GM03348 (cell line): ENCODE measurements around the gene PKN1.
"Not testable (repeated sequence)": the region's sequence is repeated elsewhere in the genome, so short reads cannot be mapped to it uniquely, and the experiment has no call there.

Source experiments
- DNase-seq: peaks from one replicate; pipeline ENCODE4 v3.0.0; 2012; ENCODE audit warnings: low spot score

PKN1 gene

DNA sequence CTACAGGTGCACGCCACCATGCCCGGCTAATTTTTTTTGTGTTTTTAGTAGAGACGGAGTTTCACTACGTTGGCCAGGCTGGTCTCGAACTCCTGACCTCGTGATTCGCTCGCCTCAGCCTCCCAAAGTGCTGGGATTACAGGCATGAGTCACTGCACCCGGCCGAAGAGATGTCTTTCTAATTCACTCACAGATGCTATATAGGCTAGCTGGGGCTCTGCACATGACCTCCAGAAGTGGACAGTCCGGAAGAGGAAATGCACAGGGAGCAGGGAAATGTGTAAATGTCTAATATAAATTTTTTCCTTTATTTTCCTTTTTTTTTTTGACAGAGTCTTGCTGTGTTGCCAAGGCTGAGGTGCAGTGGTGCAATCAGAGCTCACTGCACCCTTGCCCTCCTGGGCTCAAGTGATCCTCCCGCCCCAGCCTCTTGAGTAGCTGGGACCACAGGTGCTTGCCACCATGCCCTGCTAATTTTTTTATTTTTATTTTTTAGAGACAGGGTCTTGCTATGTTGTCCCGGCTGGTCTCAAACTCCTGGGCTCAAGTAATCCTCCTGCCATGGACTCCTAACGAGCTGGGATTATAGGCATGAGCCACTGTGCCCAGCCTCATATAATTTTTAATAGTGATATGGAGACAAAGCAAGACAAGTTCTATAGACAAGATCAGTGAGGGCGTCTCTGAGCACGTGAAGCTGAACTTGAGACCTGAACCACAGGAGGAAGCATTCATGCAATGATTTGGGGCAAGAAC is 54.4 kb downstream of the PKN1 start:
- DNase-seq = no peak

DNA sequence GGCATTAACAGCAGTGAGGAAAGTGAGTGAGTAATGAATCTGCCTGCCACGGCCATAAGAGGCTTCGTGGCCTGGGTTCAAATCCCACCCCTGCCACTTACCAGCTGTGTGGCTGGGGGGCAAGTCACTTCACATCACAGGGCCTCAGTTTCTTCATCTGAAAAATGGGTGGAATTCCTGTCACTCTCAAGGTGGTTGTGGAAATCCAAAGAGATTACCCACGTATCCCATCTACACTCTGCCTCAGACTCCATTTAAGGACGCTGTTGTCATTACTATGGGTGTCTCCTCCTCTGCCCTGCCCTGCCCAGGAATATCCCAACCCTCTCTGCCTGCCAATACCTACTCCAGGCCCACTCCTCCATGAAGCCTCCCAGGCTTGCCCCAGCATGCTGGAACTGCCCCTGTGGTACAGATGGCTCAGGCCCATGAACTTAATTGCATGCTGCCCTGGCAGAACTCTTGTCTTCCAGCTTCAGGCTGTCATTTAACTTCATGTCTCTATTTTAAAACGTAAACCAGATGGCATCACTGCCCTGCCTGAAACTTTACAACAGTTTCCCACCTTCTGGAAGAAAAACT is 59.7 kb downstream of the PKN1 start:
- no peak for DNase-seq

DNA sequence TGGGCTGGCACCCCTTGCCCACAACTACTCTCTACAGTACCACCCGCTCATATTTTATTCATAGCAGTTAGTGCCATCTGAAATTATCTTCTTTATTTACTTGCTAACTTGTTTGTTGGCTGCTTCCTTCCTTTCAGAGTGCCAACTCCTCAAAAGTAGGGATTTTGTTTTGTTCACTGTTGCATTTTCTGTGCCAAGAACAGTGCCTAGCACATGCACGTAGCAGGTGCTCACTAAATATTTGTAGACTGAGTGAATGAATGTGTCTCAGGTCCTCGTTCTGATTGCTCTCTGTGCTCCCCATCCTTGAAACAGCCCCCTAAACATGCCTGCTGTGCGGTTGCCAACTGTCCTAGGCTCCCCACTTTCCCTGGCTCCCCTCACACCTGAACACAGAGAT is 61.3 kb downstream of the PKN1 start:
- no peak for DNase-seq

DNA sequence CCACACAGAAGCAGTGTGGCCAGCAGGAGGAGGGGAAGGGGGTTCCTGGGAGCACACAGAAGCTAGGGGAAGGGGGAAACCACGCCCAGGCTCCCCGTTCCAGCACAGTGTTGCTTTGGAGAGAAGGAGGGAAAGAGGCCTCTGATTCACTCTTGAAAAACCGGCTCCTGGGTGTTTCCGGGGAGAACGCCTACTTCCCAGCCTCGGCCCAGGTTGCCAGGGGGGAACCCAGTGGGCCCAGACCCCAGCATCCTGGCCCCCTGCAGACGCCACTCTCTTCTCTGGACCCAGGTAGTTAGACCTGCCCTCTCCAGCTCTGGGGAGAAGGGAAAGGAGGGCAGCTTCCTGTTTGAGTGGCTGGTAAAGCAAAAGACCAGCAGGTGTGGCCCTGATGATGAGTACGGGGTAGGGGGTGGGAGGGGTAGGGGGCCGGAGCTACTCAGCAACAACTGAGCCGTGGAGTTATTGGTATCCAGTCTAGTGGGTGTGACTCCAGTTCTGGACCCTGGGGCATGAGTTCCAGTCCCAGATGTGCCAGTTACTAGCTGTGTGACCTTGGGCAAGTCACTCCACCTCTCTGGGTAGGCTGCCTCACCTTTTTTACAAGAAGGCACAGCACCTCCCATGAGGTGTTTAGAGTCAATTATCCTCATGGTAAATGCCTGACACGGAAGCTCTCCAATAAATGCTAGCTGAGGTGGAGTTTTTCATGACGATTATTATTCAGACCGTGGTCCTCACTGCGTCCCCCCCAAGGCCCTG is 62.0 kb downstream of the PKN1 start:
- peak; percentile 46 for DNase-seq

- DNase-seq = peak; percentile 39
These were observed 62.5 kb downstream of the PKN1 start for GRCh38 chr19:14495672-14496028.

DNA sequence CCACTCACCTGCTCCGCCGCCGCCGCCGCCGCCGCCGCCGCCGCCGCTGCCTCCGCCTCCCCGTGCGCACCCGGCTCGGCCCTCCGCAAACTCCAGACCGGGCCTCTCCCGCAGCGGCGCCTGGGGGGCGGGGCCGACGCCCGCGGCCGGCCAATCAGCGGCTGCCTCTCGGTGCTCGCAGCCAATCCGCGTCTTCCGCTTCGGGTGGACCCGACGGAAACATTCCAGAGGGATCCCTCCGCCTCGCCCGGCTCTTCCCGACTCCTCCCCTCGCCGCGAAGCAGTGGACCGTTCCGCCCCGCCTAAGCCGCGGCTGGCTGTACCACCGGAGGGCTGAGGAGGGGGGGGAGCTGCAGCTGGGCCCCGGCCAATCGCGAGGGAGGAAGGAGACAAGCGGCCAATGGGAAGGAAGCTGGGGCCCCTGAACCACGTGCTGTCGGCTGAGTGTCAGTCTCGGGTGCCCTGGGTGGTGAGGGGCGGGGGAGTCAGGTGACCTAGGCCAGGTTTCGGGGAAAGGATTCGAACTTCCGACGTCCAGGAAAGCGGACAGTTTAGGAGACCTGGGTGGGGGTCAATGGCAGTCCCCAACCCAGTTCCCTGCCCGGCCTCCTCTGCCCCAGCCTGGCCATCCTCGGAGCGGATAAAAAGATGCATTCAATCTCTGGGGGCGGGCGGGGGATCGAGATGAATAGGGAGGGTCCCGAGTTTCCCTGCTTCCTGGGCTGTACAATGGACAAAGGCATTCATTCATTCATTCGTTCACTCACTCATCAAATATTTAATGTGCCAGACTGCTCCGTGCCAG is 63.1 kb downstream of the PKN1 start, which contains the start of gene GIPC1:
GIPC1 (minus strand) TSS at position 99 of the 805 bp plus-strand sequence. CDS start 13,151 bp downstream, outside the sequence.
- DNase-seq = peak; percentile 100

GRCh38 chr19:14496834-14497227 is 63.7 kb downstream of the PKN1 start:
- no peak for DNase-seq

DNA sequence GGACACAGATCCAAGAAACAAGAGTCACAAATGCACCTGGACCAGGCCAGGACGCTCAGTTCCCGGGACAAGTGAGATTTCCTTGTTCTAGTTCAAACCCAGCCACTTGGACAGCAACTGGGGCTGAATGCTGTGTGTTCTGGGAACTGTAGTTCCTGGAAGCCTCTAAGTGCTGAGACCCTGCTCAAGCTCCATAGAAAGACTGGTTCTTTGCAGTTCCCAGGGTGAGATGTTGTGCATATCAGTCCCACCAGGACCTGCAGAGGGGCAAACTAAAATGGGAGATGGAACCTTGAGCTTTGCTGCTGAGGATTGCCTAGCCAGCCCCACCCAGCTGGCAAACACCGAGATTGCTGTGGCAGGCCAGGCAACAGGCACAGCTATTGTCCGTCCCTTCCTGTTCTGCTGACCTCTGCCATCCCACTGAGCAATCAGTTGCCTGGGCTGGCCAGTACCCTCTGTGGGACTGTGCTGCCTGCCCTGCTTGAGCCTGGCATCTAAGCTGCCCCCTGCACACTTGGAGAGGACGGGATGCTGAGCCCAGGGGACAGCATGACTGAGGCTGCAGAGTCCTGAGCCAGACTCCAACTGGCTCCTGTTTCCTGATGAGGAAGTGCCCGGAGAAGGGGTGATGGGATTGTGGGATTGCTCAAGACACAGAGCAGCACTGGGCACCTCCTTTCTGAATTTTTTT is 64.3 kb downstream of the PKN1 start:
- DNase-seq = peak; percentile 48

DNA sequence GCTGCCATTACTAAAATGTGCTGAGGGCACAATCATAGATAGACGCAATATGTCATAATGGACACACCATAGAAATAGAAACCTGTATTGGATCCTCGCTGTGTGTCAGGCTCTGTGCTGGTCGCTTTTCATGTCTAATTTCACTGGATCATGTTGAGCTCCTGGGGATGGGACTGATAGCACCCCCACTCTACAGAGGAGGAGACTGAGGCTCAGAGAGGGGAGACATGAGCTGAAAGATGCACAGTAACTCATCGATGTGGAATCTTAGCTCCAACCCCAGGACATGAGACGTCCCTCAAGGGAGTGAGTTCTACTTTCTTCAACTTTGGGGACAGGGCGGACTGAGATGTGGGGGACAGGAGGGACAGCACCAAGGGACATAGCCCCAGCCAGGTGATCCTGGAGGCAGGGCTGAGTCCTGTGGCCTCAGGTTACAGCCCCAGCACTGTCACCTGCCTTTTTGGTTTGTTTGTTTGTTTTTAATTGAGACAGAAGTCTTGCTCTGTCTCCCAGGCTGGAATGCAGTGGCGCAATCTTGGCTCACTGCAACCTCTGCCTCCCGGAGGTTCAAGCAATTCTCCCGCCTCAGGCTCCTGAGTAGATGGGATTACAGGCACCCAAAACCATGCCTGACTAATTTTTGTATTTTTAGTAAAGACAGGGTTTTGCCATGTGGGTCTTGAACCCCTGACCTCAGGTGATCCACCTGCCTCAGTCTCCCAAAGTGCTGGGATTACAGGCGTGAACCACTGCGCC is 69.4 kb downstream of the PKN1 start:
- DNase-seq = no peak

DNA sequence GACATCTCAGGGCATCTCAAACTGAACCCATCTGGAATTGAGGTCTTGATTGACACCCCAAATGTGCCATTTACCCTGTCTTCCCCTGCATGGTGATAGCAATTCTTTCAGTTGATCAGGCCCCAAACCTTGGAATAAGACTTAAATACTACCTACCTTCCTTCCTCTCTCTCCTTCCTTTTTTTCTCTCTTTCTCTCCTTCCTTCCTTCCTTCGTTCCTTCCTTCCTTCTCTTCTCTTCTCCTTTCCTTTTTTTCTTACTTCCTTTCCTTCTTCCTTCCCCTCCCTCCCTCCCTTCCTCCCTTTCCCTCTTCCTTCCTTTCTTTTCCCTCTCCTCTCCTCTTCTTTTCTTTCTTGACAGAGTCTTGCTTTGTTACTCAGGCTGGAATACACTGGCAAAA is 70.2 kb downstream of the PKN1 start:
- DNase-seq = no peak

DNA sequence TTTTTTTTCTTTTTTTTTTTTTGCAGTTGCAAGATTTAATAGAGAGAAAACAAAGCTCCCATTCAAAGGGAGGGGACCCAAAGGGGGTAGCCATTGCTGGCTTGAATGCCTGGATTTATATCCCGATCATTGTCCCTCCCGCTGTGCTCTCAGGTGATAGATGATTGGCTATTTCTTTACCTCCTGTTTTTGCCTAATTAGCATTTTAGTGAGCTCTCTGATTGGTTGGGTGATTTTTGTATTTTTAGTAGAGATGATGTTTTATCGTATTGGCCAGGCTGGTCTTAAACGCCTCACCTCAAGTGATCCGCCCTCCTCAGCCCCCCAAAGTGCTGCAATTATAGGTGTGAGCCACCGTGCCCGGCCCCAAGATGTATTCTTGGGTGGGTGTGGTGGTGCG is 71.5 kb downstream of the PKN1 start:
- not testable (repeated sequence) for DNase-seq

- peak; percentile 58 for DNase-seq
These were observed 72.6 kb downstream of the PKN1 start for GRCh38 chr19:14505488-14506239.

DNA sequence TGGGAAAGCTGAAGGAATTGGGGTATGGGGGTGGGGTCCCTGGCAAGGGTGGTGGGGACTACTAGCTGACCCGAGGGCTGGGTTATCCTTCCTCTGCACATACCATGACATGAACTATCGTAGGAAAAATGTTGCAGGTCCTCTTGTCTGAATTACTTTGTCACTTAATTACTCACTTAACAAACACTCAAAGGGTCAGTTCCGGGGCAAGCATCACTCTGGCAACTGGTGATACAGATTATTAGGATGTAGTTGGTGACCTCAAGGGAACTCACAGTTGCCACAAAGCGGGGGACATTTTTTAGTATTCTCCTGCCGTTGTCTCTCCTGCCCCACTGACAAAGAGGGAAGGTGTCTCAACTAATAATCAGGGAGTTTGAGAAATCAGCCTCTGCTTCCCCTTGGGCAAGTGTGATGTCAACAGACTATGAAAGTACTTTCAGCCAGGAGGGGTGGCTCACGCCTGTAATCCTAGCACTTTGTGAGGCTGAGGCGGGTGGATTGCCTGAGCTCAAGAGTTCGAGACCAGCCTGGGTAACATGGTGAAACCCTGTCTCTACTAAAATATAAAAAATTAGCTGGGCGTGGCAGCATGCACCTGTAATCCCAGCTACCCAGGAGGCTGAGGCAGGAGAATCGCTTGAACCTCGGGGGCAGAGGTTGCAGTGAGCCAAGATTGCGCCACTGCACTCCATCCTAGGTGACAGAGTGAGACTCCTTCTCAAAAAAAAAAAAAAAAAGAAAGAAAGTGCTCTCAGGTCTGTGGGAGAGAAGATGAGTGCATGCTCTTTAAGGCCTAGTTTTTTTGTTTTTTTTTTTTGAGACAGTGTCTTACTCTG is 74.8 kb downstream of the PKN1 start:
- peak; percentile 8 for DNase-seq

- DNase-seq = no peak
These were observed 77.5 kb downstream of the PKN1 start for GRCh38 chr19:14510311-14511228.

GRCh38 chr19:14511229-14511593 is 78.1 kb downstream of the PKN1 start:
- DNase-seq = no peak

DNA sequence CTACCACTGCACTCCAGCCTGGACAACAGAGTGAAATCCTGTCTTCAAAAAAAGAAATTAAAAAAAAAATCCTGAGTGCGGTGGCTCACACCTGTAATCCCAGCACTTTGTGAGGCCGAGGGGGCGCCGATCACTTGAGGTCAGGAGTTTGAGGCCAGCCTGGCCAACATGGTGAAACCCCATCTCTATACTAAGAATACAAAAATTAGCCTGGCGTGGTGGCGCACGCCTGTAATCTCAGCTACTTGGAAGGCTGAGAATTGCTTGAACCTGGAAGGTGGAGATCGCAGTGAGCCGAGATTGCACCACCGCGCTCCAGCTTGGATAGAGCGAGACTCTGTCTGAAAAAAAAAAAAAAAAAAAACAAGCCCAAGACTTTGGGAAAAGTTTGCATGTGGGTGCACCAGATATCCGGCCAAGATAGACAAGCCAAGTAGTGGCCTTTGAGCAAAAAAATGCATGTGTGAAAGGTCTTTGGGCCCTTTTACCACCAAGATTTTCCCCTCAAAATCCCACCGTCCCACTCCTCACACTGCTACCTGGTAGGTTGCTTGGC is 79.4 kb downstream of the PKN1 start:
- no peak for DNase-seq

DNA sequence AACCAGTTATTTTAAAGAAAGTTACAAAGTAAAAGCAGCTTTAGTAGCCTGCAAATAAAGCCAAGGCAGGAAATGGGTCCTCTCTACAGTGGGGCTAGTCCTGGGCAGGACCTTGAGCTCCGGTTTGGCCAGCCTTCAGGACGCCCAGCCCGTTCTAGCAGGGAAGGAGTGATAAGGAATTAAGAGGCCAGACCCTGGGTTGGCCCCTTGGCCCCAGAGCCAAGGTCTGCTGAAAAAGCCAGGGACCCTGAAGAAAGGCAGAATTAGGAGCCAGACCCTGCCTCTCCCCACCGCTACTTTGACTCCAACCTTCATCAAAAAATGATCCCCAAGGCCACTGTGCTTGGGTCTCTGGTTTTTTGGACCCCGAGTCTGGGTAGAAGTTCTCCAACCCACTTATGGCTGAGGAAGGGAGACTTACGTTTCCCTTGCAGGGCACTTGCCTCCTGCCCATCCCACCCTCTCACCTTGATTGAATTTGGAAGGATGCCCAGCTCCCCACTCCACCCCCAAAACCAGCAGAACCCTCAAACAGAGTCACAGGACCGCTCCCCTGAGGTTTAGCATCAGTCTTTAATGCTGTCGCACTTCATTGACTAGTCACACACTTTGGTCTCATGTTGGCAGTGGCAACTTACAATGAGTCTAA is 81.2 kb downstream of the PKN1 start:
- no peak for DNase-seq
